Kidney (tissue), 14 donors: Measurements from ENCODE around the gene ACTN4. TPM values are rescaled to one million over a fixed set of nuclear protein-coding genes. Genes with fewer than 3 reads are reported as not detected.
A peak's percentile ranks its signal among the peaks of the same experiment; 100 is the strongest.

ENCODE experiments used
- DNase-seq, 5 donors: peaks; one replicate each; pipeline ENCODE4 v3.0.0-alpha.2; 2013 to 2020
- FAIRE-seq: peaks from 2 replicates; lab custom pipeline; 2012; peaks lifted over from hg19 to GRCh38; lab: Jason Lieb, UNC
- H3K27ac ChIP-seq, 2 donors: one replicate each; pipeline ENCODE4 v1.7.0; 2013; ENCODE audit warnings: low read depth in 2 of 2, low read length in 2 of 2, inconsistent platforms in 1 of 2
- H3K27me3 ChIP-seq: one replicate; pipeline ENCODE4 v1.7.1; 2013; ENCODE audit warnings: low read length, inconsistent platforms; ENCODE audit not compliant: control insufficient read depth, insufficient read depth
- H3K36me3 ChIP-seq, 3 donors: one replicate each; pipeline versions ENCODE4 v1.7.0 to v1.7.1; 2013; ENCODE audit warnings: low read length in 3 of 3, control low read depth in 1 of 3, inconsistent platforms in 1 of 3; ENCODE audit not compliant: insufficient read depth in 3 of 3, control insufficient read depth in 2 of 3
- H3K4me1 ChIP-seq, 3 donors: one replicate each; pipeline versions ENCODE4 v1.7.0 to v1.7.1; 2013; ENCODE audit warnings: low read length in 3 of 3, inconsistent platforms in 1 of 3, low read depth in 1 of 3; ENCODE audit not compliant: control insufficient read depth in 2 of 3, insufficient read depth in 2 of 3
- H3K4me3 ChIP-seq, 3 donors: one replicate each; pipeline versions ENCODE4 v1.7.0 to v1.8.1; 2013; ENCODE audit warnings: low read length in 3 of 3, control low read depth in 1 of 3, inconsistent platforms in 1 of 3
- H3K9ac ChIP-seq, 3 donors: one replicate each; pipeline versions ENCODE4 v1.7.0 to v1.7.1; 2013; ENCODE audit warnings: low read length in 3 of 3, control low read depth in 1 of 3, inconsistent platforms in 1 of 3
- H3K9me3 ChIP-seq, 3 donors: one replicate each; pipeline versions ENCODE4 v1.7.0 to v1.7.1; 2013; ENCODE audit warnings: low read length in 3 of 3, control low read depth in 1 of 3, inconsistent platforms in 1 of 3; ENCODE audit not compliant: control insufficient read depth in 2 of 3, insufficient read depth in 1 of 3
- intact Hi-C: fragments of 100-400 bp; cut with DNase I; formaldehyde crosslinking; loops from one replicate; pipeline ENCODE4 v1.11.1; 2022
- polyA plus RNA-seq: library from polyadenylated mRNA; stranded (reverse); fragments of 350-450 nt; fragmentation: Illumina TruSeq; extraction: RNeasy Lipid Tissue Mini Kit (QIAGEN cat#74804); gene quantifications from one replicate; pipeline ENCODE4 v1.2.3, GENCODE V29; 2014; ENCODE audit warnings: low read depth, low replicate concordance; ENCODE audit not compliant: insufficient read depth
- total RNA-seq: library from RNA; stranded (reverse); fragmentation: NEBNext Ultra II Directional; extraction: Animal tissue kit (Norgen Biotek cat#: 25700); gene quantifications from one replicate; pipeline ENCODE4 v1.2.1, GENCODE V29; 2021
- TF ChIP-seq, protein P1 (sequence below): IDR thresholded peaks from 3 replicates; pipeline ENCODE4 v1.5.1; 2012; ENCODE audit warnings: mild to moderate bottlenecking, moderate library complexity, borderline replicate concordance; ENCODE audit not compliant: insufficient read depth; ENCODE audit errors: extremely low read depth
- donor health status: control.
- donor health status: control.
- donor health status: control.
- donor health status: control.
- donor health status: control.
- donor health status: DM: yes; HTN: yes; CAD: no.
- donor health status: Normal renal cell carcinoma (clear cell type).

ACTN4 gene
- total and polyA plus RNA-seq, 2 donors from 2014 or later: 231 to 606 TPM

DNA sequence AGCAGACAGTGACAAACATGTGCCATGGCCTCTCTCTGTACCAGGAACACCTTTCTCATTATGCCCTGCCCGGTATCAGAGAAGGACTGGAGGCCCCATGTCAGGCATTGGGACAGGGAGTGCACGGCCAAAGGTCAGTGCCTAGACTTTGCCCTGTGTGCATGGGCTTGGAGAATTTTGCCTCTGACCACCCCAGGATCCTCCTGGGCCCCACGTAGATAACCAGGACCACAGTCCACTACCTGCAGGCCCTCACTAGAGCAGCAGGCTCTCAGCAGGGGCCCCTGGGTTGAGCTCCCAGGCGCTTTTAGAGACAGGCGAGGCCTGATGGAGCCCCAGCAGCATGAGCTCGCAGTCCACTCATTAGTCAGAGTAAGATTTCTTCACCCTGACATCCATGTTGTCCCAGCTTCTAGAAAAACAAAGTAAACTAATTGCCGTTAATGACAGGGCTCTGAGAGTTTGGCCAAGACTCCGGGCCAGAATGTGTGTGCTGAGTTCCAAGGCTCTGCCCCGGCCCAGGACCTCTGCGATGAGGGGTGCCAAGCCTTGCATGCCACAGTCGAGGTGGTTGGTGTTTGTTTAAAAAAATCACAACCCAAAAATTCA lies 54.1 kb downstream of the ACTN4 start:
- Histone ChIP-seq H3K27me3 (no peaks in the 10 kb centered on the region), H3K36me3 (peaks cover 4 to 70% (median 30%) of the 10 kb centered on the region in 3 donors), H3K4me1 (peaks cover 0 to 61% (median 49%) of the 10 kb centered on the region in 3 donors), H3K9me3 (no peaks in the 10 kb centered on the region), H3K9ac (peak overlapping the region in 1 of 3 donors; percentile 64), H3K4me3 (no peak overlapping the region), H3K27ac (peak overlapping the region; percentile 82 to 90)
- TF ChIP-seq, protein P1, sequence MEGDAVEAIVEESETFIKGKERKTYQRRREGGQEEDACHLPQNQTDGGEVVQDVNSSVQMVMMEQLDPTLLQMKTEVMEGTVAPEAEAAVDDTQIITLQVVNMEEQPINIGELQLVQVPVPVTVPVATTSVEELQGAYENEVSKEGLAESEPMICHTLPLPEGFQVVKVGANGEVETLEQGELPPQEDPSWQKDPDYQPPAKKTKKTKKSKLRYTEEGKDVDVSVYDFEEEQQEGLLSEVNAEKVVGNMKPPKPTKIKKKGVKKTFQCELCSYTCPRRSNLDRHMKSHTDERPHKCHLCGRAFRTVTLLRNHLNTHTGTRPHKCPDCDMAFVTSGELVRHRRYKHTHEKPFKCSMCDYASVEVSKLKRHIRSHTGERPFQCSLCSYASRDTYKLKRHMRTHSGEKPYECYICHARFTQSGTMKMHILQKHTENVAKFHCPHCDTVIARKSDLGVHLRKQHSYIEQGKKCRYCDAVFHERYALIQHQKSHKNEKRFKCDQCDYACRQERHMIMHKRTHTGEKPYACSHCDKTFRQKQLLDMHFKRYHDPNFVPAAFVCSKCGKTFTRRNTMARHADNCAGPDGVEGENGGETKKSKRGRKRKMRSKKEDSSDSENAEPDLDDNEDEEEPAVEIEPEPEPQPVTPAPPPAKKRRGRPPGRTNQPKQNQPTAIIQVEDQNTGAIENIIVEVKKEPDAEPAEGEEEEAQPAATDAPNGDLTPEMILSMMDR: no peak
- no peak for DNase-seq
- intact Hi-C loops: no loop called here
- no peak for FAIRE-seq

GRCh38 chr19:38702278-38702677 lies 54.8 kb downstream of the ACTN4 start:
- Histone ChIP-seq H3K4me3 (no peak overlapping the region), H3K27ac (peak overlapping the region; percentile 82 to 90), H3K9me3 (no peaks in the 10 kb centered on the region), H3K36me3 (peaks cover 4 to 70% (median 35%) of the 10 kb centered on the region in 3 donors), H3K4me1 (peaks cover 0 to 61% (median 45%) of the 10 kb centered on the region in 3 donors), H3K27me3 (no peaks in the 10 kb centered on the region), H3K9ac (peak overlapping the region in 1 of 3 donors; percentile 28)
- DNase-seq: no peak
- intact Hi-C loops: no loop called here
- TF ChIP-seq, protein P1: no peak
- FAIRE-seq: no peak

GRCh38 chr19:38703509-38703908 lies 56.1 kb downstream of the ACTN4 start:
- DNase-seq (no peak), FAIRE-seq (no peak)
- H3K4me3 ChIP-seq: no peak overlapping the region
- H3K27me3 ChIP-seq: no peaks in the 10 kb centered on the region
- no peak overlapping the region for H3K27ac ChIP-seq
- H3K9ac ChIP-seq: no peak overlapping the region
- TF ChIP-seq, protein P1: no peak
- peaks cover 4 to 78% (median 47%) of the 10 kb centered on the region in 3 donors for H3K36me3 ChIP-seq
- peaks cover 0 to 61% (median 41%) of the 10 kb centered on the region in 3 donors for H3K4me1 ChIP-seq
- no peaks in the 10 kb centered on the region for H3K9me3 ChIP-seq
- intact Hi-C loops: no loop called here
